ENCODE measurements around the gene ITSN1.
A peak's percentile ranks its signal among the peaks of the same experiment; 100 is the strongest.

The ITSN1 gene

GRCh38 chr21:33893917-33894316 is 251.6 kb downstream of the ITSN1 start:
- Histone ChIP-seq H3K27ac (no peak overlapping the region), H3K4me3 (ENCODE audit: low read depth, low read length) (no peak overlapping the region), H3K36me3 (replicated peaks) (no peaks in the 10 kb centered on the region), H3K27me3 (replicated peaks) (no peaks in the 10 kb centered on the region)
- no peak for TF ChIP-seq CTCF (IDR thresholded peaks at IDR 0.05; ENCODE audit: low read depth, low read length, missing control alignments)
- in situ Hi-C loops (cut with HindIII; ENCODE audit: low pct_ligation_motif_present, low sequenced_read_pairs): no loop called here
- DNase-seq: no peak

- Histone ChIP-seq H3K4me3 (ENCODE audit: low read depth, low read length) (peak overlapping the region; percentile 43), H3K27me3 (replicated peaks) (no peaks in the 10 kb centered on the region), H3K36me3 (replicated peaks) (no peaks in the 10 kb centered on the region), H3K27ac (peak overlapping the region; percentile 30)
- DNase-seq: peak; percentile 90
- TF ChIP-seq CTCF (IDR thresholded peaks at IDR 0.05; ENCODE audit: low read depth, low read length, missing control alignments): peak; percentile 95
- in situ Hi-C loops (cut with HindIII; ENCODE audit: low pct_ligation_motif_present, low sequenced_read_pairs): no loop called here
These were observed 252.5 kb downstream of the ITSN1 start for GRCh38 chr21:33894736-33895288.

GRCh38 chr21:33895356-33895755 is 253.1 kb downstream of the ITSN1 start:
- TF ChIP-seq CTCF (IDR thresholded peaks at IDR 0.05; ENCODE audit: low read depth, low read length, missing control alignments): no peak
- in situ Hi-C loops (cut with HindIII; ENCODE audit: low pct_ligation_motif_present, low sequenced_read_pairs): no loop called here
- Histone ChIP-seq H3K27me3 (replicated peaks) (no peaks in the 10 kb centered on the region), H3K36me3 (replicated peaks) (no peaks in the 10 kb centered on the region), H3K4me3 (ENCODE audit: low read depth, low read length) (no peak overlapping the region), H3K27ac (no peak overlapping the region)
- no peak for DNase-seq

- DNase-seq: no peak
- H3K36me3 ChIP-seq (replicated peaks): no peaks in the 10 kb centered on the region
- no peak overlapping the region for H3K4me3 ChIP-seq (ENCODE audit: low read depth, low read length)
- in situ Hi-C loops (cut with HindIII; ENCODE audit: low pct_ligation_motif_present, low sequenced_read_pairs): no loop called here
- no peak overlapping the region for H3K27ac ChIP-seq
- TF ChIP-seq CTCF (IDR thresholded peaks at IDR 0.05; ENCODE audit: low read depth, low read length, missing control alignments): no peak
- H3K27me3 ChIP-seq (replicated peaks): no peaks in the 10 kb centered on the region
These were observed 254.4 kb downstream of the ITSN1 start for GRCh38 chr21:33896691-33897090.

GRCh38 chr21:33897098-33897497 is 254.8 kb downstream of the ITSN1 start:
- DNase-seq: no peak
- peaks cover 3% of the 10 kb centered on the region for H3K36me3 ChIP-seq (replicated peaks)

More at GRCh38 chr21:33897098-33897497, 254.8 kb downstream of the ITSN1 start:
- in situ Hi-C loops (cut with HindIII; ENCODE audit: low pct_ligation_motif_present, low sequenced_read_pairs): no loop called here
- TF ChIP-seq CTCF (IDR thresholded peaks at IDR 0.05; ENCODE audit: low read depth, low read length, missing control alignments): no peak
- no peak overlapping the region for H3K27ac ChIP-seq
- no peaks in the 10 kb centered on the region for H3K27me3 ChIP-seq (replicated peaks)
- H3K4me3 ChIP-seq (ENCODE audit: low read depth, low read length): no peak overlapping the region
